ENCODE results near the gene ZNF205.

Gene ZNF205

GRCh38 chr16:3106205-3106928 lies 6.0 kb upstream of the ZNF205 start:
- DNase-seq = peak; percentile 93

- DNase-seq = no peak
Observed at GRCh38 chr16:3112881-3113574, 642 bp downstream of the ZNF205 start.

GRCh38 chr16:3113765-3114479 lies 1.5 kb downstream of the ZNF205 start:
- no peak for DNase-seq

- DNase-seq = no peak
Observed at GRCh38 chr16:3115003-3115402, 2.6 kb downstream of the ZNF205 start.

- DNase-seq = no peak
Observed at GRCh38 chr16:3115561-3115960, 3.2 kb downstream of the ZNF205 start.

GRCh38 chr16:3118204-3118790 lies 5.9 kb downstream of the ZNF205 start:
- no peak for DNase-seq

- DNase-seq = no peak
Observed at GRCh38 chr16:3118846-3119245, 6.5 kb downstream of the ZNF205 start.

- no peak for DNase-seq
Observed at GRCh38 chr16:3119286-3119685, 6.9 kb downstream of the ZNF205 start.

GRCh38 chr16:3119701-3120408 lies 7.5 kb downstream of the ZNF205 start:
- no peak for DNase-seq

- no peak for DNase-seq
Observed at GRCh38 chr16:3120435-3120834, 8.0 kb downstream of the ZNF205 start.

- no peak for DNase-seq
Observed at GRCh38 chr16:3121851-3122467, 9.6 kb downstream of the ZNF205 start.

- DNase-seq = no peak
Observed at GRCh38 chr16:3122926-3123570, 10.7 kb downstream of the ZNF205 start.

- DNase-seq = peak; percentile 96
Observed at GRCh38 chr16:3123986-3124886, 11.8 kb downstream of the ZNF205 start.

- no peak for DNase-seq
Observed at GRCh38 chr16:3127745-3128144, 15.4 kb downstream of the ZNF205 start.

- peak; percentile 93 for DNase-seq
Observed at GRCh38 chr16:3129137-3130131, 17.0 kb downstream of the ZNF205 start.

- peak; percentile 43 for DNase-seq
Observed at GRCh38 chr16:3131755-3132377, 19.5 kb downstream of the ZNF205 start.

GRCh38 chr16:3133844-3134243 lies 21.5 kb downstream of the ZNF205 start:
- DNase-seq = no peak

- peak; percentile 97 for DNase-seq
Observed at GRCh38 chr16:3134338-3135125, 22.1 kb downstream of the ZNF205 start, which contains the start of gene ZNF213. ZNF213 (plus strand) TSS chr16:3135029; CDS start chr16:3137281, 2,252 bp downstream.

All from CD4-positive, alpha-beta T cell treated with Interleukin-10 for 1 hour (primary cell).